ENCODE data around the gene ATAD3B.
A peak's percentile ranks its signal among the peaks of the same experiment; 100 is the strongest.
"Not testable (repeated sequence)": the region's sequence is repeated elsewhere in the genome, so short reads cannot be mapped to it uniquely, and the experiment has no call there.

Gene ATAD3B

GRCh38 chr1:1483714-1484113 is 12.1 kb downstream of the ATAD3B start:
- DNase-seq = no peak

GRCh38 chr1:1484976-1485750 is 13.6 kb downstream of the ATAD3B start:
- DNase-seq = not testable (repeated sequence)

- not testable (repeated sequence) for DNase-seq
Observed at GRCh38 chr1:1485755-1486317, 14.3 kb downstream of the ATAD3B start.

- no peak for DNase-seq
Observed at GRCh38 chr1:1487701-1488100, 16.1 kb downstream of the ATAD3B start.

- no peak for DNase-seq
Observed at GRCh38 chr1:1489231-1489630, 17.7 kb downstream of the ATAD3B start.

- no peak for DNase-seq
Observed at GRCh38 chr1:1489861-1490260, 18.3 kb downstream of the ATAD3B start.

- no peak for DNase-seq
Observed at GRCh38 chr1:1490633-1491230, 19.2 kb downstream of the ATAD3B start.

GRCh38 chr1:1491601-1492000 is 20.0 kb downstream of the ATAD3B start:
- no peak for DNase-seq

GRCh38 chr1:1494311-1494710 is 22.7 kb downstream of the ATAD3B start:
- not testable (repeated sequence) for DNase-seq

GRCh38 chr1:1495461-1495975 is 24.0 kb downstream of the ATAD3B start:
- DNase-seq = not testable (repeated sequence)

- peak; percentile 95 for DNase-seq
Observed at GRCh38 chr1:1504777-1505365, 33.3 kb downstream of the ATAD3B start.

GRCh38 chr1:1505366-1505798 is 33.8 kb downstream of the ATAD3B start:
- peak; percentile 51 for DNase-seq

- not testable (repeated sequence) for DNase-seq
Observed at GRCh38 chr1:1505801-1506200, 34.2 kb downstream of the ATAD3B start.

- no peak for DNase-seq
Observed at GRCh38 chr1:1507305-1507704, 35.7 kb downstream of the ATAD3B start.

GRCh38 chr1:1508775-1509464 is 37.4 kb downstream of the ATAD3B start:
- not testable (repeated sequence) for DNase-seq

- not testable (repeated sequence) for DNase-seq
Observed at GRCh38 chr1:1509465-1509850, 37.9 kb downstream of the ATAD3B start.

GRCh38 chr1:1510912-1511532 is 39.5 kb downstream of the ATAD3B start:
- DNase-seq = peak; percentile 85

GRCh38 chr1:1511533-1512285 is 40.1 kb downstream of the ATAD3B start, which contains the start of gene ATAD3A:
Gene ATAD3A (plus strand): TSS chr1:1512162. CDS start chr1:1512269, 107 bp downstream.
- DNase-seq = peak; percentile 100

GRCh38 chr1:1512425-1512824 is 40.9 kb downstream of the ATAD3B start:
- not testable (repeated sequence) for DNase-seq

GRCh38 chr1:1513675-1514074 is 42.1 kb downstream of the ATAD3B start:
- DNase-seq = not testable (repeated sequence)

- DNase-seq = not testable (repeated sequence)
Observed at GRCh38 chr1:1514376-1514775, 42.8 kb downstream of the ATAD3B start.

All from NCI-H510A (cell line).